GM23338 (cell line): ENCODE data around the gene CYB561D2. TPM values are rescaled to one million over a fixed set of nuclear protein-coding genes. Genes with fewer than 3 reads are reported as not detected.

Experiments
- ATAC-seq: fragments of 200-7000 bp; cut with Tn5 transposase; 3 replicates; pipeline ENCODE4 v1.9.1; 2020
- DNase-seq: peaks from one replicate; pipeline ENCODE4 v3.0.0-alpha.2; 2015; ENCODE audit warnings: low spot score
- H2AFZ ChIP-seq: fragments of 200-600 bp; sonication (generic); 2 replicates; pipeline ENCODE4 v1.8.0; 2016; ENCODE audit warnings: antibody characterized with exemption, mild to moderate bottlenecking, moderate library complexity
- H3F3A ChIP-seq: fragments of 200-600 bp; sonication (generic); replicated peaks from 2 replicates; pipeline ENCODE4 v1.8.0; 2017; ENCODE audit warnings: antibody characterized with exemption, mixed run types, low read depth
- H3K27ac ChIP-seq: fragments of 200-600 bp; sonication (generic); 2 replicates; pipeline ENCODE4 v1.6.1; 2016; ENCODE audit warnings: low read depth
- H3K27me3 ChIP-seq: fragments of 200-600 bp; sonication (generic); 2 replicates; pipeline ENCODE4 v1.8.0; 2016; ENCODE audit warnings: mild to moderate bottlenecking, mixed run types, moderate library complexity; ENCODE audit not compliant: insufficient read depth
- H3K36me3 ChIP-seq: fragments of 200-600 bp; sonication (generic); 2 replicates; pipeline ENCODE4 v1.8.0; 2016; ENCODE audit warnings: mild to moderate bottlenecking; ENCODE audit not compliant: insufficient read depth
- H3K4me1 ChIP-seq: fragments of 200-600 bp; sonication (generic); 2 replicates; pipeline ENCODE4 v1.8.0; 2016; ENCODE audit warnings: mild to moderate bottlenecking, moderate library complexity; ENCODE audit not compliant: insufficient read depth
- H3K4me2 ChIP-seq: fragments of 200-600 bp; sonication (generic); 2 replicates; pipeline ENCODE4 v1.7.1; 2017; ENCODE audit warnings: mixed run types
- H3K4me3 ChIP-seq: fragments of 200-600 bp; sonication (generic); 2 replicates; pipeline ENCODE4 v1.6.1; 2016; ENCODE audit warnings: mixed run types
- H3K79me2 ChIP-seq: fragments of 200-600 bp; sonication (generic); replicated peaks from 2 replicates; pipeline ENCODE4 v1.8.0; 2017; ENCODE audit warnings: mild to moderate bottlenecking; ENCODE audit not compliant: insufficient read depth
- H3K9me2 ChIP-seq: fragments of 200-600 bp; sonication (generic); 2 replicates; pipeline ENCODE4 v1.8.0; 2017; ENCODE audit not compliant: insufficient read depth
- H4K20me1 ChIP-seq: fragments of 200-600 bp; sonication (generic); replicated peaks from 2 replicates; pipeline ENCODE4 v1.8.0; 2017; ENCODE audit warnings: mild to moderate bottlenecking; ENCODE audit not compliant: insufficient read depth
- H3K27ac Mint-ChIP-seq: 2 replicates; pipeline ENCODE4 v1.8.0; 2020; ENCODE audit warnings: inconsistent platforms, mild to moderate bottlenecking, moderate library complexity, mixed read lengths
- H3K27me3 Mint-ChIP-seq: 3 replicates; pipeline ENCODE4 v1.8.0; 2022; ENCODE audit warnings: low read depth, mild to moderate bottlenecking, moderate library complexity, mixed read lengths, inconsistent platforms; ENCODE audit not compliant: insufficient read depth, poor library complexity
- H3K36me3 Mint-ChIP-seq: 3 replicates; pipeline ENCODE4 v1.8.0; 2021; ENCODE audit warnings: low read depth, mild to moderate bottlenecking, inconsistent platforms, moderate library complexity, mixed read lengths
- H3K4me1 Mint-ChIP-seq: 3 replicates; pipeline ENCODE4 v1.8.0; 2020; ENCODE audit warnings: mild to moderate bottlenecking, inconsistent platforms, mixed read lengths
- H3K4me3 Mint-ChIP-seq: 3 replicates; pipeline ENCODE4 v1.8.0; 2021; ENCODE audit warnings: moderate library complexity, mild to moderate bottlenecking, inconsistent platforms, mixed read lengths
- H3K9me3 Mint-ChIP-seq: 3 replicates; pipeline ENCODE4 v1.8.0; 2020; ENCODE audit warnings: moderate library complexity, mild to moderate bottlenecking, inconsistent platforms, mixed read lengths
- CREB1 ChIP-seq: fragments of 250-450 bp; sonication (Bioruptor Pico); IDR thresholded peaks from 2 replicates; pipeline ENCODE4 v1.5.0; 2020; ENCODE audit warnings: low read depth, mild to moderate bottlenecking, moderate library complexity
- EZH2 ChIP-seq: fragments of 200-600 bp; sonication (generic); IDR thresholded peaks from one replicate; pipeline ENCODE4 v1.8.0; 2017; ENCODE audit warnings: antibody characterized with exemption, mild to moderate bottlenecking, low read depth; ENCODE audit not compliant: unreplicated experiment
- EZH2phosphoT487 ChIP-seq: fragments of 200-600 bp; sonication (generic); IDR thresholded peaks from one replicate; pipeline ENCODE4 v1.8.1; 2018; ENCODE audit warnings: antibody characterized with exemption; ENCODE audit not compliant: unreplicated experiment
- JUNB ChIP-seq: IDR thresholded peaks from one replicate; pipeline ENCODE4 v1.6.1; 2016; ENCODE audit warnings: antibody characterized with exemption; ENCODE audit not compliant: unreplicated experiment
- NANOG ChIP-seq: IDR thresholded peaks from 2 replicates; pipeline ENCODE4 v1.6.1; 2016; ENCODE audit warnings: antibody characterized with exemption, borderline replicate concordance
- POLR2AphosphoS5 ChIP-seq: IDR thresholded peaks from 2 replicates; pipeline ENCODE4 v1.6.1; 2016; ENCODE audit warnings: antibody characterized with exemption, low read depth
- STAT1 ChIP-seq: IDR thresholded peaks from one replicate; pipeline ENCODE4 v1.6.1; 2016; ENCODE audit warnings: antibody characterized with exemption; ENCODE audit not compliant: unreplicated experiment
- ZNF114 ChIP-seq: fragments of 250-450 bp; sonication (Bioruptor Pico); IDR thresholded peaks from 2 replicates; pipeline ENCODE4 v1.5.0; 2020; ENCODE audit warnings: mild to moderate bottlenecking, moderate library complexity
- ZNF331 ChIP-seq: fragments of 250-450 bp; sonication (Bioruptor Pico); IDR thresholded peaks from 2 replicates; pipeline ENCODE4 v1.5.0; 2020; ENCODE audit warnings: low read depth, mild to moderate bottlenecking, moderate library complexity
- polyA plus RNA-seq: library from polyadenylated mRNA; unstranded; fragments of >200 nt; fragmentation: Nextera tagmentation; extraction: Ambion mirVana; gene quantifications from 2 replicates; pipeline ENCODE4 v1.2.1, GENCODE V29; 2016
- total RNA-seq: library from RNA; depleted of rRNA; stranded (reverse); fragments of >200 nt; shearing (Covaris generic); gene quantifications from 2 replicates; pipeline ENCODE4 v1.2.3, GENCODE V29; 2014
- TF ChIP-seq, protein P1 (sequence below): IDR thresholded peaks from one replicate; pipeline ENCODE4 v1.6.1; 2018; ENCODE audit warnings: antibody characterized with exemption; ENCODE audit not compliant: unreplicated experiment
- TF ChIP-seq, protein P2 (sequence below), 2 experiments: fragments of 200-600 bp in 1 of 2; sonication (generic) in 1 of 2; conservative IDR thresholded peaks; 2 replicates each; pipeline versions ENCODE4 v1.5.1 to v1.6.1; 2016 to 2017; ENCODE audit warnings: antibody characterized with exemption in 2 of 2, low read depth in 2 of 2, mild to moderate bottlenecking in 2 of 2, moderate library complexity in 1 of 2
- TF ChIP-seq, protein P3 (sequence below): IDR thresholded peaks from 2 replicates; pipeline ENCODE4 v1.6.1; 2016; ENCODE audit warnings: antibody characterized with exemption

The CYB561D2 gene
- total and polyA plus RNA-seq, 2 experiments from 2014 or later: 10.1 to 18.2 TPM

DNA sequence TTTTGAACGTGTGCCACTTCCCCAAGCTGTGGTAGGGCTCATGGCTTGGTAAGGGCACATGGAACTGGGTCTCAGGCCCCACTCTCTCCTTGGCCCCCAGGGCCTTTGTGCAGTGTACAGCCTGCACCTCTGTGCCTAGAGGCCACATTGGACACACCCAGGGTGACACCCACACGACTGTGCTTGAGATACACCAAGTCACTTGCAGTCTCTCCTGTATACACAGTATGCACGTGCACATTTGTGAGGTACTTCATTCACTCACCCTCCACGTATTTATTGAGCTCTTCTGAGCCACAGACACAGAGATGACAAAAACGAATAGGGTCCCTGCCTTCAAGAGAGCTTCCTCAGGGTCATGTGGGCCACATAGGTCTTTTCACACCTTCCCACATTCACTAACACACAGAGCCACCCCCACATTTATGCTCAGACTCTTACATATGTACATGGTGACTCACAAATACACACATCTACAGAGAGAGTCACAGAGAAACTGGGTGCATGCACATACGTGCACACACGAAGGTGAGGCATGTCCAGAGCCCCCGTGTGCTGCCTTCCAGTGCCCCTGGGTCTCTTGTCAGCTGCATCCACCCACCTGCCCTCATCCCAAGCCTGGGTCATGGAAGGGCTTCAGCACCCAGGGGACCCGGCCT lies 18.5 kb downstream of the CYB561D2 start:
- Histone ChIP-seq H3F3A (0 out of 2 replicates have a peak, but pooled peaks cover 5% of the 10 kb centered on the region), H4K20me1 (no peaks in the 10 kb centered on the region), H3K4me1 (peaks cover 8% of the 10 kb centered on the region), H3K9me2 (no peaks in the 10 kb centered on the region), H3K36me3 (no peaks in the 10 kb centered on the region), H3K4me2 (no peak overlapping the region), H3K79me2 (no peaks in the 10 kb centered on the region), H2AFZ (no peak overlapping the region), H3K27ac (no peak overlapping the region), H3K4me3 (no peak overlapping the region), H3K27me3 (0 out of 2 replicates have a peak, but pooled peaks cover 3% of the 10 kb centered on the region)
- TF ChIP-seq ZNF114: no peak
- no peak for TF ChIP-seq JUNB
- TF ChIP-seq CREB1 (CRISPR knock-in tag): no peak
- TF ChIP-seq ZNF331: no peak
- TF ChIP-seq NANOG: no peak
- TF ChIP-seq, protein P1, sequence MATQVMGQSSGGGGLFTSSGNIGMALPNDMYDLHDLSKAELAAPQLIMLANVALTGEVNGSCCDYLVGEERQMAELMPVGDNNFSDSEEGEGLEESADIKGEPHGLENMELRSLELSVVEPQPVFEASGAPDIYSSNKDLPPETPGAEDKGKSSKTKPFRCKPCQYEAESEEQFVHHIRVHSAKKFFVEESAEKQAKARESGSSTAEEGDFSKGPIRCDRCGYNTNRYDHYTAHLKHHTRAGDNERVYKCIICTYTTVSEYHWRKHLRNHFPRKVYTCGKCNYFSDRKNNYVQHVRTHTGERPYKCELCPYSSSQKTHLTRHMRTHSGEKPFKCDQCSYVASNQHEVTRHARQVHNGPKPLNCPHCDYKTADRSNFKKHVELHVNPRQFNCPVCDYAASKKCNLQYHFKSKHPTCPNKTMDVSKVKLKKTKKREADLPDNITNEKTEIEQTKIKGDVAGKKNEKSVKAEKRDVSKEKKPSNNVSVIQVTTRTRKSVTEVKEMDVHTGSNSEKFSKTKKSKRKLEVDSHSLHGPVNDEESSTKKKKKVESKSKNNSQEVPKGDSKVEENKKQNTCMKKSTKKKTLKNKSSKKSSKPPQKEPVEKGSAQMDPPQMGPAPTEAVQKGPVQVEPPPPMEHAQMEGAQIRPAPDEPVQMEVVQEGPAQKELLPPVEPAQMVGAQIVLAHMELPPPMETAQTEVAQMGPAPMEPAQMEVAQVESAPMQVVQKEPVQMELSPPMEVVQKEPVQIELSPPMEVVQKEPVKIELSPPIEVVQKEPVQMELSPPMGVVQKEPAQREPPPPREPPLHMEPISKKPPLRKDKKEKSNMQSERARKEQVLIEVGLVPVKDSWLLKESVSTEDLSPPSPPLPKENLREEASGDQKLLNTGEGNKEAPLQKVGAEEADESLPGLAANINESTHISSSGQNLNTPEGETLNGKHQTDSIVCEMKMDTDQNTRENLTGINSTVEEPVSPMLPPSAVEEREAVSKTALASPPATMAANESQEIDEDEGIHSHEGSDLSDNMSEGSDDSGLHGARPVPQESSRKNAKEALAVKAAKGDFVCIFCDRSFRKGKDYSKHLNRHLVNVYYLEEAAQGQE: no peak
- no peak for TF ChIP-seq STAT1
- no peak for TF ChIP-seq EZH2phosphoT487
- no peak for TF ChIP-seq EZH2
- TF ChIP-seq, protein P2, sequence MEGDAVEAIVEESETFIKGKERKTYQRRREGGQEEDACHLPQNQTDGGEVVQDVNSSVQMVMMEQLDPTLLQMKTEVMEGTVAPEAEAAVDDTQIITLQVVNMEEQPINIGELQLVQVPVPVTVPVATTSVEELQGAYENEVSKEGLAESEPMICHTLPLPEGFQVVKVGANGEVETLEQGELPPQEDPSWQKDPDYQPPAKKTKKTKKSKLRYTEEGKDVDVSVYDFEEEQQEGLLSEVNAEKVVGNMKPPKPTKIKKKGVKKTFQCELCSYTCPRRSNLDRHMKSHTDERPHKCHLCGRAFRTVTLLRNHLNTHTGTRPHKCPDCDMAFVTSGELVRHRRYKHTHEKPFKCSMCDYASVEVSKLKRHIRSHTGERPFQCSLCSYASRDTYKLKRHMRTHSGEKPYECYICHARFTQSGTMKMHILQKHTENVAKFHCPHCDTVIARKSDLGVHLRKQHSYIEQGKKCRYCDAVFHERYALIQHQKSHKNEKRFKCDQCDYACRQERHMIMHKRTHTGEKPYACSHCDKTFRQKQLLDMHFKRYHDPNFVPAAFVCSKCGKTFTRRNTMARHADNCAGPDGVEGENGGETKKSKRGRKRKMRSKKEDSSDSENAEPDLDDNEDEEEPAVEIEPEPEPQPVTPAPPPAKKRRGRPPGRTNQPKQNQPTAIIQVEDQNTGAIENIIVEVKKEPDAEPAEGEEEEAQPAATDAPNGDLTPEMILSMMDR (conservative IDR thresholded peaks at IDR 0.05; ENCODE audit: low read depth in 2 of 2): no peak
- no peak for TF ChIP-seq POLR2AphosphoS5
- TF ChIP-seq, protein P3, sequence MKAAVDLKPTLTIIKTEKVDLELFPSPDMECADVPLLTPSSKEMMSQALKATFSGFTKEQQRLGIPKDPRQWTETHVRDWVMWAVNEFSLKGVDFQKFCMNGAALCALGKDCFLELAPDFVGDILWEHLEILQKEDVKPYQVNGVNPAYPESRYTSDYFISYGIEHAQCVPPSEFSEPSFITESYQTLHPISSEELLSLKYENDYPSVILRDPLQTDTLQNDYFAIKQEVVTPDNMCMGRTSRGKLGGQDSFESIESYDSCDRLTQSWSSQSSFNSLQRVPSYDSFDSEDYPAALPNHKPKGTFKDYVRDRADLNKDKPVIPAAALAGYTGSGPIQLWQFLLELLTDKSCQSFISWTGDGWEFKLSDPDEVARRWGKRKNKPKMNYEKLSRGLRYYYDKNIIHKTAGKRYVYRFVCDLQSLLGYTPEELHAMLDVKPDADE: no peak
- Mint-ChIP-seq H3K4me1 (peaks cover 29% of the 10 kb centered on the region), H3K9me3 (no peaks in the 10 kb centered on the region; the same call in 2 of the 3 replicates), H3K27me3 (peaks cover 23% of the 10 kb centered on the region), H3K4me3 (no peak overlapping the region; the same call in 2 of the 3 replicates), H3K27ac (no peak overlapping the region), H3K36me3 (no peaks in the 10 kb centered on the region; the same call in 2 of the 3 replicates)
- ATAC-seq: no peak
- DNase-seq: no peak
